GM21447 (cell line): Measurements from ENCODE around the gene PRELP.

ENCODE experiments used
- ATAC-seq: cut with Tn5 transposase; IDR thresholded peaks from one replicate; pipeline ENCODE4 v1.9.1; 2021; ENCODE audit not compliant: unreplicated experiment

The PRELP gene

GRCh38 chr1:203477748-203478147 lies 2.1 kb downstream of the PRELP start:
- no peak for ATAC-seq

- no peak for ATAC-seq
Observed at GRCh38 chr1:203478231-203478630, 2.6 kb downstream of the PRELP start.

GRCh38 chr1:203478986-203479385 lies 3.4 kb downstream of the PRELP start:
- no peak for ATAC-seq

GRCh38 chr1:203479646-203480045 lies 4.0 kb downstream of the PRELP start:
- no peak for ATAC-seq

GRCh38 chr1:203480084-203480483 lies 4.5 kb downstream of the PRELP start:
- no peak for ATAC-seq

- ATAC-seq: no peak
Observed at GRCh38 chr1:203480525-203481084, 5.0 kb downstream of the PRELP start.

GRCh38 chr1:203481196-203481595 lies 5.6 kb downstream of the PRELP start:
- no peak for ATAC-seq

GRCh38 chr1:203486618-203487370 lies 11.2 kb downstream of the PRELP start:
- no peak for ATAC-seq

GRCh38 chr1:203488539-203488938 lies 12.9 kb downstream of the PRELP start:
- no peak for ATAC-seq

GRCh38 chr1:203490607-203491006 lies 15.0 kb downstream of the PRELP start:
- no peak for ATAC-seq

- no peak for ATAC-seq
Observed at GRCh38 chr1:203491664-203492063, 16.1 kb downstream of the PRELP start.

GRCh38 chr1:203492082-203492747 lies 16.6 kb downstream of the PRELP start:
- ATAC-seq: no peak

- ATAC-seq: no peak
Observed at GRCh38 chr1:203492748-203493130, 17.1 kb downstream of the PRELP start.

GRCh38 chr1:203493901-203494300 lies 18.3 kb downstream of the PRELP start, which contains the start of gene OPTC:
Gene OPTC (plus strand): TSS chr1:203494153. CDS start chr1:203496006, 1,853 bp downstream.
- ATAC-seq: no peak

- no peak for ATAC-seq
Observed at GRCh38 chr1:203495845-203496244, 20.2 kb downstream of the PRELP start.

- no peak for ATAC-seq
Observed at GRCh38 chr1:203497269-203497777, 21.7 kb downstream of the PRELP start.

GRCh38 chr1:203499643-203500278 lies 24.2 kb downstream of the PRELP start:
- no peak for ATAC-seq

GRCh38 chr1:203500279-203500678 lies 24.7 kb downstream of the PRELP start:
- ATAC-seq: no peak

- no peak for ATAC-seq
Observed at GRCh38 chr1:203503836-203504235, 28.2 kb downstream of the PRELP start.

- no peak for ATAC-seq
Observed at GRCh38 chr1:203504400-203505250, 29.0 kb downstream of the PRELP start.
